HEK293 (cell line): ENCODE data around the gene DBX1.
A peak's percentile ranks its signal among the peaks of the same experiment; 100 is the strongest.

Experiments
- CTCF ChIA-PET: fragments of 350-600 bp; formaldehyde crosslinking; extraction: SDS; loops from one replicate; lab custom pipeline; 2021; ENCODE audit warnings: antibody characterized with exemption; lab: Yijun Ruan, JAX
- POLR2A ChIA-PET: fragments of 300-600 bp; formaldehyde crosslinking; extraction: SDS; loops from one replicate; lab custom pipeline; 2020; ENCODE audit warnings: antibody characterized with exemption, inconsistent platforms; lab: Yijun Ruan, JAX
- H3K27ac ChIP-seq: fragments of 200-500 bp; sonication (Bioruptor generic); 2 replicates; pipeline ENCODE4 v1.5.1; 2014; ENCODE audit warnings: low read depth, low read length, control low read depth, inconsistent platforms; ENCODE audit errors: extremely low read depth
- H3K36me3 ChIP-seq, 2 experiments: fragments of 200-500 bp in 1 of 2; sonication (Bioruptor generic) in 1 of 2; 1 replicate in 1 of 2; 2 replicates in 1 of 2; pipeline ENCODE4 v1.5.1; 2014 to 2017; ENCODE audit warnings: inconsistent platforms in 2 of 2, low read length in 2 of 2; ENCODE audit not compliant: control insufficient read depth in 2 of 2, insufficient read depth in 1 of 2
- H3K4me1 ChIP-seq: fragments of 200-500 bp; sonication (Bioruptor generic); 2 replicates; pipeline ENCODE4 v1.5.1; 2014; ENCODE audit warnings: mild to moderate bottlenecking, low read length, inconsistent platforms; ENCODE audit not compliant: control insufficient read depth, insufficient read depth
- H3K4me3 ChIP-seq: 2 replicates; pipeline ENCODE4 v1.5.1; 2011; ENCODE audit warnings: low read depth, mild to moderate bottlenecking, control low read depth, low read length, moderate library complexity
- H3K9me3 ChIP-seq: fragments of 200-500 bp; sonication (Bioruptor generic); 2 replicates; pipeline ENCODE4 v1.5.1; 2014; ENCODE audit warnings: low read depth, low read length, inconsistent platforms; ENCODE audit not compliant: control insufficient read depth, insufficient read depth
- RBAK ChIP-seq: fragments of 450-650 bp; formaldehyde crosslinking; IDR thresholded peaks from 2 replicates; pipeline ENCODE4 v1.5.1; 2016; ENCODE audit warnings: missing biosample characterization, missing genetic modification characterization
- SETDB1 ChIP-seq: IDR thresholded peaks from one replicate; pipeline ENCODE4 v1.6.1; 2017; ENCODE audit warnings: mild to moderate bottlenecking, low read length, moderate library complexity, mixed read lengths; ENCODE audit not compliant: insufficient read length
- ZIC2 ChIP-seq: fragments of 450-650 bp; formaldehyde crosslinking; IDR thresholded peaks from 2 replicates; pipeline ENCODE4 v1.5.1; 2016; ENCODE audit warnings: missing biosample characterization, missing genetic modification characterization
- ZNF416 ChIP-seq: fragments of 450-650 bp; formaldehyde crosslinking; IDR thresholded peaks from 2 replicates; pipeline ENCODE4 v1.5.1; 2016; ENCODE audit warnings: missing biosample characterization, missing genetic modification characterization
- ZNF48 ChIP-seq: fragments of 450-650 bp; formaldehyde crosslinking; IDR thresholded peaks from 2 replicates; pipeline ENCODE4 v1.5.1; 2016; ENCODE audit warnings: missing biosample characterization, missing genetic modification characterization
- ZNF654 ChIP-seq: fragments of 450-650 bp; formaldehyde crosslinking; IDR thresholded peaks from 2 replicates; pipeline ENCODE4 v1.5.1; 2016; ENCODE audit warnings: low read depth, missing biosample characterization, missing genetic modification characterization
- ZNF670 ChIP-seq: fragments of 450-650 bp; formaldehyde crosslinking; IDR thresholded peaks from 2 replicates; pipeline ENCODE4 v1.5.1; 2016; ENCODE audit warnings: missing biosample characterization, missing genetic modification characterization, low read depth
- ZNF792 ChIP-seq: fragments of 450-650 bp; formaldehyde crosslinking; IDR thresholded peaks from 2 replicates; pipeline ENCODE4 v1.5.1; 2016; ENCODE audit warnings: missing biosample characterization, missing genetic modification characterization
- TF ChIP-seq, protein P1 (sequence below): fragments of 450-650 bp; formaldehyde crosslinking; IDR thresholded peaks from 2 replicates; pipeline ENCODE4 v1.5.1; 2016; ENCODE audit warnings: missing biosample characterization, missing genetic modification characterization
- TF ChIP-seq, protein P2 (sequence below): fragments of 450-650 bp; formaldehyde crosslinking; IDR thresholded peaks from 2 replicates; pipeline ENCODE4 v1.5.1; 2017; ENCODE audit warnings: missing biosample characterization, missing genetic modification characterization
- TF ChIP-seq, protein P3 (sequence below): fragments of 450-650 bp; formaldehyde crosslinking; IDR thresholded peaks from 2 replicates; pipeline ENCODE4 v1.5.1; 2016; ENCODE audit warnings: missing biosample characterization, missing genetic modification characterization
- TF ChIP-seq, protein P4 (sequence below): fragments of 450-650 bp; formaldehyde crosslinking; conservative IDR thresholded peaks from 2 replicates; pipeline ENCODE4 v1.5.1; 2016; ENCODE audit warnings: low read depth, missing biosample characterization, missing genetic modification characterization

Gene DBX1

DNA sequence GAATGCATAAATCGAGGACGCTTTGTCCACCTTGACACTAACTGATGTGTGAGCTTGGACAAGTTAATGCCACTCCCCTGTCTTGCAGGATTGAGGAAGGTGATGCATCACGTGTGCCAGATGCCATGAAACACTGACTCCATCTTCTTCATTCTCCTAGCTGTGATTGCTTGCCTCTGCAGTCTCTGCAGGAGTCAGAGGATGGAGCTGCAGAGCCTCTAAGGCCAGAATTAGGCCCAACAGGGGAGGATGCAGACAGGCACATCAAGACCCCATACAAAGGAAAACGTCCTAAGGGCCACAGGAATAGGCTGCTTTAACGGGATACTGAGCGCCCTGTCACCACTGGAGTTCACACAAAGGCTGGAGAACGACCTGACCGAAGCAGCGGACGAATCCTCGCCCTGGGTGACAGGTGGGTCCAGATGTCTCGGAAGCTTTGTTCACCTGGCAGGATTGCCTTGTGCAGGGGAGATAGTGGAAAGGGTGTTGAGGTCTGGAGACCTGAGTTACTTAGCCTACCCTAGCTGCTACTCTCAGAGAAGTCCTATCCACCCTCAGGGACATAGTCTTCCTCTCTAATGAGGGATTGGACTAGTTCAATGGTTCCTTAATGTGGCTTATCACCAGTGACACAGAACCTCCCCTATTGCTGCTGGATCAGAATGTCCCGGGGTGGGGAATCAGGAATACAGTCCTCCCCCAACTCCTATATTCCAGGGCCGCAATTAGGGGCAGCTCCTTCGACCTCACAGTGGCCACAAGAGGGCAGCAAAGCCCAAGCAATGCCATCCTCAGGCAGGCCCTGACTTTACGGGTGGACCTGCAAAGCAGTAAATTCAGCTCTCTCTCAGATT, 32.4 kb downstream of the DBX1 start:
- ChIA-PET CTCF (interaction anchor here (0.5 to 3.7 kb wide), 78 partner anchors 10 to 1057 kb away, joined by 3 to 107 read pairs (median 4); no protein-coding TSS in a partner anchor), POLR2A (no interaction called here)
- Histone ChIP-seq H3K9me3 (no peaks in the 10 kb centered on the region), H3K36me3 (no peaks in the 10 kb centered on the region), H3K4me1 (no peaks in the 10 kb centered on the region), H3K4me3 (no peak overlapping the region), H3K27ac (no peak overlapping the region)
- TF ChIP-seq SETDB1 (no peak), ZNF654 (peak; percentile 86)
- TF ChIP-seq, protein P1, sequence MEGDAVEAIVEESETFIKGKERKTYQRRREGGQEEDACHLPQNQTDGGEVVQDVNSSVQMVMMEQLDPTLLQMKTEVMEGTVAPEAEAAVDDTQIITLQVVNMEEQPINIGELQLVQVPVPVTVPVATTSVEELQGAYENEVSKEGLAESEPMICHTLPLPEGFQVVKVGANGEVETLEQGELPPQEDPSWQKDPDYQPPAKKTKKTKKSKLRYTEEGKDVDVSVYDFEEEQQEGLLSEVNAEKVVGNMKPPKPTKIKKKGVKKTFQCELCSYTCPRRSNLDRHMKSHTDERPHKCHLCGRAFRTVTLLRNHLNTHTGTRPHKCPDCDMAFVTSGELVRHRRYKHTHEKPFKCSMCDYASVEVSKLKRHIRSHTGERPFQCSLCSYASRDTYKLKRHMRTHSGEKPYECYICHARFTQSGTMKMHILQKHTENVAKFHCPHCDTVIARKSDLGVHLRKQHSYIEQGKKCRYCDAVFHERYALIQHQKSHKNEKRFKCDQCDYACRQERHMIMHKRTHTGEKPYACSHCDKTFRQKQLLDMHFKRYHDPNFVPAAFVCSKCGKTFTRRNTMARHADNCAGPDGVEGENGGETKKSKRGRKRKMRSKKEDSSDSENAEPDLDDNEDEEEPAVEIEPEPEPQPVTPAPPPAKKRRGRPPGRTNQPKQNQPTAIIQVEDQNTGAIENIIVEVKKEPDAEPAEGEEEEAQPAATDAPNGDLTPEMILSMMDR = peak; percentile 69

DNA sequence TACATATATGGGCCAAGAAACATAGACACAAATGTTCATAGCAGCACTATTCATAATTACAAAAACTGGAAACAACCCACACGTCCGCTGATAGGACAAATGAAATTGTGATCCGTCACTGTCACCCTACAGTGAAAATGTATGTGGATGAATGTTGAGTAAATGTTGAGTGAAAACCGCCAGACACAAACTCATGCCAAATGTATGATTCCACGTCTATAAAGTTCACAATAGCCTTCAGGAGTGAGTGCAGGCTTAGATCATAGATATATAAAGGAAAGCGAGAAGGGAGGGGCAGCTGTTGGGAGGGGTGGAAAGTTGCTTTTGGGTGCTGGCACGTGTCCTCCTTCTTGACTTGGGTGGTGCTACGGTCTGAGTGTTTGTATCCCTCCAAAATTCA, 33.6 kb downstream of the DBX1 start:
- Histone ChIP-seq H3K27ac (no peak overlapping the region), H3K36me3 (no peaks in the 10 kb centered on the region), H3K4me3 (no peak overlapping the region), H3K4me1 (no peaks in the 10 kb centered on the region), H3K9me3 (no peaks in the 10 kb centered on the region)
- POLR2A ChIA-PET = no interaction called here
- CTCF ChIA-PET = interaction anchor here (0.5 to 3.7 kb wide), 14 partner anchors 12 to 1244 kb away, joined by 3 to 107 read pairs (median 14); no protein-coding TSS in a partner anchor
- no peak for TF ChIP-seq ZNF416 (tag by site-specific recombination)

DNA sequence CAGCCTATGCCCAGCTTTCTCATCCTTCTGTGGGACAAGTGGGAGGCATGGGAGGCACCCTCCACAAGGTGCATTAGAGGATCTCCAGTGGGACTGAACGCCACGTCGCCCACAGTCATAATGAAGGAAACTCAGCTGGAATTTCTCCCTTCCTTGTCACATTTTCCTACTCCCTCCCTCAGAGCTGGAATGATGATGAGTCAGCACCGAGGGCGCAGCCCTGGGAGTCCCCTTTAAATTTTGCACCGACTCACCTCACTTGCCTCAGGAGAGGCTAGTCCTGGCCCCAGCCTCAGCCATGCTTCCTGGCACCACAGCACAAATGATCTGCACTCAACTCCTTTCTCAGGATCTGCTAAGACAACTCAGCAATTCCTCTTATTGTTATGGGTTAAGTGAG, 34.3 kb downstream of the DBX1 start:
- TF ChIP-seq RBAK (tag by site-specific recombination) (no peak), ZNF48 (tag by site-specific recombination) (no peak)
- TF ChIP-seq, protein P2, sequence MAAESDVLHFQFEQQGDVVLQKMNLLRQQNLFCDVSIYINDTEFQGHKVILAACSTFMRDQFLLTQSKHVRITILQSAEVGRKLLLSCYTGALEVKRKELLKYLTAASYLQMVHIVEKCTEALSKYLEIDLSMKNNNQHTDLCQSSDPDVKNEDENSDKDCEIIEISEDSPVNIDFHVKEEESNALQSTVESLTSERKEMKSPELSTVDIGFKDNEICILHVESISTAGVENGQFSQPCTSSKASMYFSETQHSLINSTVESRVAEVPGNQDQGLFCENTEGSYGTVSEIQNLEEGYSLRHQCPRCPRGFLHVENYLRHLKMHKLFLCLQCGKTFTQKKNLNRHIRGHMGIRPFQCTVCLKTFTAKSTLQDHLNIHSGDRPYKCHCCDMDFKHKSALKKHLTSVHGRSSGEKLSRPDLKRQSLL (tag by site-specific recombination) = no peak

DNA sequence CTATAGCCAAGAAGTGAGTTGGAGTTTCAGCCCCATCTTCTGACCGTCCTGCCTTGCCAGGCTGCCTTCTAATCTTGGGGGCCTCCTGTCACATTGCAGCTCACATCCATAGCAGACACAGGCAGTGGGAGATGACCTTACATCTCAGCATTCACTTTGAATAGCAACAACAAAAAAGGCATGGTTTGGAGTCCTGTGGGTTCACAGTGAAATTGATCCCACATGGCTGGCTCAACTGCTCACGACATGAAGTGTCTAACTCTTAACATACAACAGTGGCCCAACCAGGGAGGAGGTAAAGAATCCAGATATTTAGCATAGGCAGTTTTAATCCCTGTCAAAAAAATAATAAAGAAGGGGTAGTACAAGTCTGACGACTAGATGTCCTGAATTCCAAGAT, 38.1 kb downstream of the DBX1 start:
- H3K4me3 ChIP-seq = no peak overlapping the region
- ChIA-PET CTCF (interaction anchor here (1.1 kb wide), 1 partner anchor 10 kb away, joined by 3 read pairs; no protein-coding TSS in a partner anchor), POLR2A (no interaction called here)
- no peak for TF ChIP-seq ZNF792
- TF ChIP-seq ZNF670 (tag by site-specific recombination) = no peak
- TF ChIP-seq, protein P3, sequence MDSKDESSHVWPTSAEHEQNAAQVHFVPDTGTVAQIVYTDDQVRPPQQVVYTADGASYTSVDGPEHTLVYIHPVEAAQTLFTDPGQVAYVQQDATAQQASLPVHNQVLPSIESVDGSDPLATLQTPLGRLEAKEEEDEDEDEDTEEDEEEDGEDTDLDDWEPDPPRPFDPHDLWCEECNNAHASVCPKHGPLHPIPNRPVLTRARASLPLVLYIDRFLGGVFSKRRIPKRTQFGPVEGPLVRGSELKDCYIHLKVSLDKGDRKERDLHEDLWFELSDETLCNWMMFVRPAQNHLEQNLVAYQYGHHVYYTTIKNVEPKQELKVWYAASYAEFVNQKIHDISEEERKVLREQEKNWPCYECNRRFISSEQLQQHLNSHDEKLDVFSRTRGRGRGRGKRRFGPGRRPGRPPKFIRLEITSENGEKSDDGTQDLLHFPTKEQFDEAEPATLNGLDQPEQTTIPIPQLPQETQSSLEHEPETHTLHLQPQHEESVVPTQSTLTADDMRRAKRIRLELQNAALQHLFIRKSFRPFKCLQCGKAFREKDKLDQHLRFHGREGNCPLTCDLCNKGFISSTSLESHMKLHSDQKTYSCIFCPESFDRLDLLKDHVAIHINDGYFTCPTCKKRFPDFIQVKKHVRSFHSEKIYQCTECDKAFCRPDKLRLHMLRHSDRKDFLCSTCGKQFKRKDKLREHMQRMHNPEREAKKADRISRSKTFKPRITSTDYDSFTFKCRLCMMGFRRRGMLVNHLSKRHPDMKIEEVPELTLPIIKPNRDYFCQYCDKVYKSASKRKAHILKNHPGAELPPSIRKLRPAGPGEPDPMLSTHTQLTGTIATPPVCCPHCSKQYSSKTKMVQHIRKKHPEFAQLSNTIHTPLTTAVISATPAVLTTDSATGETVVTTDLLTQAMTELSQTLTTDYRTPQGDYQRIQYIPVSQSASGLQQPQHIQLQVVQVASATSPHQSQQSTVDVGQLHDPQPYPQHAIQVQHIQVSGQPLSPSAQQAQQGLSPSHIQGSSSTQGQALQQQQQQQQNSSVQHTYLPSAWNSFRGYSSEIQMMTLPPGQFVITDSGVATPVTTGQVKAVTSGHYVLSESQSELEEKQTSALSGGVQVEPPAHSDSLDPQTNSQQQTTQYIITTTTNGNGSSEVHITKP (tag by site-specific recombination) = no peak
- no peak for TF ChIP-seq ZIC2 (tag by site-specific recombination)
- TF ChIP-seq, protein P4, sequence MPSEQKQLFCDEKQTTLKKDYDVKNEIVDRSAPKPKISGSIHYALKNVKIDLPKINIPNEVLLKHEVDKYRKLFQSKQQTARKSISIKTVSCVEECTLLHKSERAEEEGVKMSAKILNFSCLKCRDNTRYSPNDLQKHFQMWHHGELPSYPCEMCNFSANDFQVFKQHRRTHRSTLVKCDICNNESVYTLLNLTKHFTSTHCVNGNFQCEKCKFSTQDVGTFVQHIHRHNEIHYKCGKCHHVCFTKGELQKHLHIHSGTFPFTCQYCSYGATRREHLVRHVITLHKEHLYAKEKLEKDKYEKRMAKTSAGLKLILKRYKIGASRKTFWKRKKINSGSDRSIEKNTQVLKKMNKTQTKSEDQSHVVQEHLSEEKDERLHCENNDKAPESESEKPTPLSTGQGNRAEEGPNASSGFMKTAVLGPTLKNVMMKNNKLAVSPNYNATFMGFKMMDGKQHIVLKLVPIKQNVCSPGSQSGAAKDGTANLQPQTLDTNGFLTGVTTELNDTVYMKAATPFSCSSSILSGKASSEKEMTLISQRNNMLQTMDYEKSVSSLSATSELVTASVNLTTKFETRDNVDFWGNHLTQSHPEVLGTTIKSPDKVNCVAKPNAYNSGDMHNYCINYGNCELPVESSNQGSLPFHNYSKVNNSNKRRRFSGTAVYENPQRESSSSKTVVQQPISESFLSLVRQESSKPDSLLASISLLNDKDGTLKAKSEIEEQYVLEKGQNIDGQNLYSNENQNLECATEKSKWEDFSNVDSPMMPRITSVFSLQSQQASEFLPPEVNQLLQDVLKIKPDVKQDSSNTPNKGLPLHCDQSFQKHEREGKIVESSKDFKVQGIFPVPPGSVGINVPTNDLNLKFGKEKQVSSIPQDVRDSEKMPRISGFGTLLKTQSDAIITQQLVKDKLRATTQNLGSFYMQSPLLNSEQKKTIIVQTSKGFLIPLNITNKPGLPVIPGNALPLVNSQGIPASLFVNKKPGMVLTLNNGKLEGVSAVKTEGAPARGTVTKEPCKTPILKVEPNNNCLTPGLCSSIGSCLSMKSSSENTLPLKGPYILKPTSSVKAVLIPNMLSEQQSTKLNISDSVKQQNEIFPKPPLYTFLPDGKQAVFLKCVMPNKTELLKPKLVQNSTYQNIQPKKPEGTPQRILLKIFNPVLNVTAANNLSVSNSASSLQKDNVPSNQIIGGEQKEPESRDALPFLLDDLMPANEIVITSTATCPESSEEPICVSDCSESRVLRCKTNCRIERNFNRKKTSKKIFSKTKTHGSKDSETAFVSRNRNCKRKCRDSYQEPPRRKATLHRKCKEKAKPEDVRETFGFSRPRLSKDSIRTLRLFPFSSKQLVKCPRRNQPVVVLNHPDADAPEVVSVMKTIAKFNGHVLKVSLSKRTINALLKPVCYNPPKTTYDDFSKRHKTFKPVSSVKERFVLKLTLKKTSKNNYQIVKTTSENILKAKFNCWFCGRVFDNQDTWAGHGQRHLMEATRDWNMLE (tag by site-specific recombination) = no peak

More for the DNA sequence above, 34.3 kb downstream of the DBX1 start:
- no peak overlapping the region for H3K27ac ChIP-seq
- H3K4me1 ChIP-seq = no peaks in the 10 kb centered on the region
- ChIA-PET POLR2A (no interaction called here), CTCF (interaction anchor here (0.6 to 0.7 kb wide), 2 partner anchors 28 to 229 kb away, joined by 3 to 4 read pairs; no protein-coding TSS in a partner anchor)
- H3K4me3 ChIP-seq = no peak overlapping the region
- H3K36me3 ChIP-seq = no peaks in the 10 kb centered on the region
- no peaks in the 10 kb centered on the region for H3K9me3 ChIP-seq

More for the DNA sequence above, 38.1 kb downstream of the DBX1 start:
- Histone ChIP-seq H3K9me3 (no peaks in the 10 kb centered on the region), H3K36me3 (peaks cover 0 to 24% of the 10 kb centered on the region in 2 experiments; a peak in 1 of 3 replicates), H3K27ac (no peak overlapping the region), H3K4me1 (no peaks in the 10 kb centered on the region)
